Astrocyte (in vitro differentiated cells and primary cell): ENCODE results near the gene GUK1. TPM values are rescaled to one million over a fixed set of nuclear protein-coding genes. Genes with fewer than 3 reads are reported as not detected.

Experiments
- DNase-seq: peaks from one replicate; pipeline ENCODE4 v3.0.0-alpha.2; 2010; ENCODE audit warnings: low read depth
- FAIRE-seq: peaks from 2 replicates; lab custom pipeline; 2011; peaks lifted over from hg19 to GRCh38; lab: Jason Lieb, UNC
- H2AFZ ChIP-seq: 2 replicates; pipeline ENCODE4 v1.6.0; 2012; ENCODE audit warnings: low read depth, low read length, inconsistent platforms
- H3K27ac ChIP-seq: 2 replicates; pipeline ENCODE4 v1.5.1; 2011; ENCODE audit warnings: low read depth, low read length, inconsistent platforms
- H3K27me3 ChIP-seq: 2 replicates; pipeline ENCODE4 v1.6.0; 2011; ENCODE audit warnings: low read length, inconsistent platforms; ENCODE audit not compliant: insufficient read depth
- H3K36me3 ChIP-seq: 2 replicates; pipeline ENCODE4 v1.5.1; 2011; ENCODE audit warnings: low read length, inconsistent platforms; ENCODE audit not compliant: insufficient read depth
- H3K4me1 ChIP-seq: 2 replicates; pipeline ENCODE4 v1.5.1; 2011; ENCODE audit warnings: low read length, inconsistent platforms; ENCODE audit not compliant: insufficient read depth
- H3K4me2 ChIP-seq: 2 replicates; pipeline ENCODE4 v1.6.0; 2012; ENCODE audit warnings: low read length, inconsistent platforms
- H3K4me3 ChIP-seq: 2 replicates; pipeline ENCODE4 v1.5.1; 2011; ENCODE audit warnings: low read depth, mild to moderate bottlenecking, low read length, inconsistent platforms; ENCODE audit not compliant: insufficient read depth
- H3K79me2 ChIP-seq: 2 replicates; pipeline ENCODE4 v1.6.0; 2012; ENCODE audit warnings: mild to moderate bottlenecking, low read length, inconsistent platforms; ENCODE audit not compliant: insufficient read depth
- H3K9ac ChIP-seq: 2 replicates; pipeline ENCODE4 v1.6.0; 2012; ENCODE audit warnings: mild to moderate bottlenecking, low read length, inconsistent platforms
- H3K9me3 ChIP-seq: 2 replicates; pipeline ENCODE4 v1.5.1; 2012; ENCODE audit warnings: low read depth, mild to moderate bottlenecking, low read length, inconsistent platforms; ENCODE audit not compliant: insufficient read depth
- H4K20me1 ChIP-seq: 2 replicates; pipeline ENCODE4 v1.6.0; 2012; ENCODE audit warnings: low read length, inconsistent platforms; ENCODE audit not compliant: insufficient read depth
- H3K27ac Mint-ChIP-seq: one replicate; pipeline ENCODE4 v1.8.0; 2021; ENCODE audit warnings: mild to moderate bottlenecking, mixed read lengths; ENCODE audit not compliant: unreplicated experiment
- H3K27me3 Mint-ChIP-seq: one replicate; pipeline ENCODE4 v1.8.0; 2021; ENCODE audit warnings: low read depth, mixed read lengths; ENCODE audit not compliant: unreplicated experiment
- H3K36me3 Mint-ChIP-seq: one replicate; pipeline ENCODE4 v1.8.0; 2021; ENCODE audit warnings: low read depth, mixed read lengths; ENCODE audit not compliant: unreplicated experiment
- H3K4me1 Mint-ChIP-seq: one replicate; pipeline ENCODE4 v1.8.0; 2021; ENCODE audit warnings: low read depth, mixed read lengths; ENCODE audit not compliant: unreplicated experiment
- H3K4me3 Mint-ChIP-seq: one replicate; pipeline ENCODE4 v1.8.0; 2021; ENCODE audit warnings: mild to moderate bottlenecking, moderate library complexity, mixed read lengths; ENCODE audit not compliant: unreplicated experiment
- H3K9me3 Mint-ChIP-seq: one replicate; pipeline ENCODE4 v1.8.0; 2021; ENCODE audit warnings: mild to moderate bottlenecking, mixed read lengths; ENCODE audit not compliant: unreplicated experiment
- CTCF ChIP-seq: IDR thresholded peaks from 2 replicates; pipeline ENCODE4 v1.5.1; 2011; ENCODE audit warnings: low read depth, mild to moderate bottlenecking, inconsistent platforms, low read length, moderate library complexity; ENCODE audit not compliant: insufficient read depth
- EZH2 ChIP-seq: IDR thresholded peaks from 2 replicates; pipeline ENCODE4 v1.6.1; 2012; ENCODE audit warnings: mild to moderate bottlenecking, low read length, inconsistent platforms; ENCODE audit not compliant: insufficient read depth
- total RNA-seq: library from RNA; stranded (reverse); gene quantifications from 2 replicates; pipeline ENCODE4 v1.2.1, GENCODE V29; 2021

Gene GUK1
- total RNA-seq, 1 donor from 2014 or later: 214 TPM

GRCh38 chr1:228165372-228166169 is 25.5 kb downstream of the GUK1 start, which contains the start of gene IBA57:
Gene IBA57, plus strand, starts transcription at chr1:228165804. Its CDS starts 13 bp downstream, at chr1:228165817.
- Histone ChIP-seq H3K9ac (peak within 1 kb of the TSS; percentile 99), H3K27ac (peak within 1 kb of the TSS; percentile 99), H3K27me3 (no peaks in the 10 kb centered on the region), H3K4me3 (peak within 1 kb of the TSS; percentile 73), H3K79me2 (peaks cover 32% of the 10 kb centered on the region), H4K20me1 (no peaks in the 10 kb centered on the region), H3K4me2 (peak within 1 kb of the TSS; percentile 94), H3K4me1 (peaks cover 28% of the 10 kb centered on the region), H3K36me3 (no peaks in the 10 kb centered on the region), H3K9me3 (no peaks in the 10 kb centered on the region), H2AFZ (peak within 1 kb of the TSS; percentile 96)
- FAIRE-seq (no peak), DNase-seq (peak; percentile 95)
- H3K36me3 Mint-ChIP-seq: peaks cover 4% of the 10 kb centered on the region
- peaks cover 10% of the 10 kb centered on the region for H3K4me1 Mint-ChIP-seq
- peak; percentile 49 for TF ChIP-seq CTCF
- TF ChIP-seq EZH2: no peak
- peak within 1 kb of the TSS; percentile 95 for H3K27ac Mint-ChIP-seq
- peak within 1 kb of the TSS; percentile 82 for H3K4me3 Mint-ChIP-seq
- peaks cover 2% of the 10 kb centered on the region for H3K9me3 Mint-ChIP-seq
- no peaks in the 10 kb centered on the region for H3K27me3 Mint-ChIP-seq

GRCh38 chr1:228166170-228166936 is 26.3 kb downstream of the GUK1 start:
- Mint-ChIP-seq H3K36me3 (peaks cover 4% of the 10 kb centered on the region), H3K27me3 (no peaks in the 10 kb centered on the region), H3K27ac (peak overlapping the region; percentile 89), H3K4me1 (peaks cover 10% of the 10 kb centered on the region), H3K9me3 (peaks cover 2% of the 10 kb centered on the region), H3K4me3 (peak overlapping the region; percentile 82)
- Histone ChIP-seq H2AFZ (peak overlapping the region; percentile 67), H3K79me2 (peaks cover 34% of the 10 kb centered on the region), H3K27me3 (no peaks in the 10 kb centered on the region), H3K36me3 (no peaks in the 10 kb centered on the region), H4K20me1 (no peaks in the 10 kb centered on the region), H3K27ac (peak overlapping the region; percentile 91), H3K4me1 (peaks cover 28% of the 10 kb centered on the region), H3K4me2 (peak overlapping the region; percentile 94), H3K9ac (peak overlapping the region; percentile 99), H3K4me3 (peak overlapping the region; percentile 73), H3K9me3 (no peaks in the 10 kb centered on the region)
- no peak for TF ChIP-seq EZH2
- TF ChIP-seq CTCF: no peak
- peak; percentile 51 for DNase-seq
- no peak for FAIRE-seq
